H1 (cell line): ENCODE measurements around the gene BYSL. TPM values are rescaled to one million over a fixed set of nuclear protein-coding genes. Genes with fewer than 3 reads are reported as not detected.

Experiments
- CTCF ChIA-PET: fragments of 300-600 bp; sonication (Branson Sonifier 250); formaldehyde crosslinking; loops from one replicate; lab custom pipeline; 2021; ENCODE audit not compliant: partially characterized antibody; lab: Charles Lee
- POLR2A ChIA-PET: fragments of 300-600 bp; sonication (Branson Sonifier 250); formaldehyde crosslinking; loops from one replicate; lab custom pipeline; 2021; ENCODE audit warnings: inconsistent platforms; ENCODE audit not compliant: partially characterized antibody; lab: Charles Lee
- DNase-seq, 2 experiments: peaks; one replicate each; pipeline versions ENCODE4 v3.0.0 to v3.0.0-alpha.2; 2010 to 2022; ENCODE audit warnings: low spot score in 2 of 2, low read depth in 1 of 2, mixed read lengths in 1 of 2
- FAIRE-seq: peaks from 2 replicates; lab custom pipeline; 2011; peaks lifted over from hg19 to GRCh38; lab: Jason Lieb, UNC
- H2AFZ ChIP-seq: 2 replicates; pipeline ENCODE4 v1.8.1; 2012; ENCODE audit warnings: low read length, inconsistent platforms
- H2AK5ac ChIP-seq: 2 replicates; pipeline ENCODE4 v1.6.1; 2013; ENCODE audit warnings: low read depth, low read length
- H2BK120ac ChIP-seq: replicated peaks from 2 replicates; pipeline ENCODE3; 2013; ENCODE audit warnings: low read depth, low read length, inconsistent platforms
- H2BK12ac ChIP-seq: 2 replicates; pipeline ENCODE4 v1.6.1; 2013; ENCODE audit warnings: low read depth, low read length
- H2BK15ac ChIP-seq: 2 replicates; pipeline ENCODE4 v1.6.1; 2013; ENCODE audit warnings: low read length
- H2BK20ac ChIP-seq: 2 replicates; pipeline ENCODE4 v1.6.1; 2013; ENCODE audit warnings: low read length
- H2BK5ac ChIP-seq: 2 replicates; pipeline ENCODE4 v1.6.1; 2013; ENCODE audit warnings: low read depth, low read length
- H3K14ac ChIP-seq: 2 replicates; pipeline ENCODE4 v1.6.1; 2013; ENCODE audit warnings: inconsistent platforms; ENCODE audit not compliant: insufficient read length
- H3K18ac ChIP-seq: 2 replicates; pipeline ENCODE4 v1.6.1; 2013; ENCODE audit warnings: low read length; ENCODE audit errors: extremely low read depth
- H3K23ac ChIP-seq: 2 replicates; pipeline ENCODE4 v1.6.1; 2013; ENCODE audit warnings: inconsistent platforms; ENCODE audit not compliant: insufficient read length
- H3K23me2 ChIP-seq: 2 replicates; pipeline ENCODE4 v1.6.1; 2013; ENCODE audit warnings: low read depth, low read length
- H3K27ac ChIP-seq: 2 replicates; pipeline ENCODE4 v1.6.1; 2011; ENCODE audit warnings: low read depth, low read length, inconsistent platforms
- H3K27me3 ChIP-seq, 4 experiments: replicated peaks in 1 of 4; 1 replicate in 1 of 4; 2 replicates in 3 of 4; pipeline versions ENCODE4 v1.6.1 to v1.8.1; 2011 to 2013; ENCODE audit warnings: low read length in 3 of 4, mild to moderate bottlenecking in 3 of 4, inconsistent platforms in 2 of 4, mixed read lengths in 2 of 4, moderate library complexity in 1 of 4; ENCODE audit not compliant: control insufficient read depth in 3 of 4, insufficient read depth in 3 of 4; ENCODE audit errors: extremely low read depth in 1 of 4
- H3K36me3 ChIP-seq, 4 experiments: 2 replicates each; pipeline versions ENCODE4 v1.6.1 to v1.8.1; 2011 to 2013; ENCODE audit warnings: mild to moderate bottlenecking in 4 of 4, low read length in 3 of 4, moderate library complexity in 2 of 4, control low read depth in 1 of 4, inconsistent platforms in 1 of 4; ENCODE audit not compliant: insufficient read depth in 4 of 4, control insufficient read depth in 2 of 4
- H3K4ac ChIP-seq: replicated peaks from 2 replicates; pipeline ENCODE3; 2013; ENCODE audit warnings: low read length, low read depth, mixed read lengths, inconsistent platforms; ENCODE audit not compliant: insufficient read length
- H3K4me1 ChIP-seq, 4 experiments: replicated peaks in 1 of 4; 1 replicate in 1 of 4; 2 replicates in 3 of 4; pipeline versions ENCODE4 v1.6.1 to v1.8.1; 2011 to 2013; ENCODE audit warnings: low read length in 3 of 4, inconsistent platforms in 2 of 4, mixed read lengths in 1 of 4; ENCODE audit not compliant: insufficient read depth in 4 of 4, control insufficient read depth in 3 of 4
- H3K4me2 ChIP-seq, 2 experiments: 2 replicates each; pipeline versions ENCODE4 v1.6.1 to v1.8.1; 2011 to 2013; ENCODE audit warnings: low read depth in 2 of 2, low read length in 2 of 2, control low read depth in 1 of 2, inconsistent platforms in 1 of 2, mild to moderate bottlenecking in 1 of 2; ENCODE audit not compliant: insufficient read depth in 1 of 2
- H3K4me3 ChIP-seq, 4 experiments: fragments of 200-600, 300-600 bp in 1 of 4; sonication (generic), shearing (Covaris generic), sonication (Bioruptor Twin) in 1 of 4; 2 replicates each; pipeline versions ENCODE4 v1.5.1 to v1.8.1; 2011 to 2016; ENCODE audit warnings: low read length in 4 of 4, low read depth in 3 of 4, control low read depth in 2 of 4, inconsistent platforms in 2 of 4, mild to moderate bottlenecking in 2 of 4, mixed read lengths in 1 of 4, moderate library complexity in 1 of 4; ENCODE audit not compliant: insufficient read depth in 2 of 4; ENCODE audit errors: extremely low read depth in 1 of 4
- H3K56ac ChIP-seq: replicated peaks from 2 replicates; pipeline ENCODE3; 2013; ENCODE audit warnings: low read depth, mild to moderate bottlenecking, mixed read lengths, low read length, inconsistent platforms; ENCODE audit not compliant: insufficient read length
- H3K79me1 ChIP-seq: 2 replicates; pipeline ENCODE4 v1.6.1; 2013; ENCODE audit warnings: low read depth, low read length, control low read depth
- H3K79me2 ChIP-seq, 2 experiments: 2 replicates each; pipeline versions ENCODE4 v1.6.1 to v1.8.1; 2012 to 2013; ENCODE audit warnings: low read length in 2 of 2, mild to moderate bottlenecking in 2 of 2, inconsistent platforms in 1 of 2; ENCODE audit not compliant: insufficient read depth in 2 of 2, control insufficient read depth in 1 of 2
- H3K9ac ChIP-seq, 4 experiments: replicated peaks in 1 of 4; 1 replicate in 1 of 4; 2 replicates in 3 of 4; pipeline versions ENCODE4 v1.6.1 to v1.8.1; 2011 to 2013; ENCODE audit warnings: low read depth in 3 of 4, low read length in 3 of 4, control low read depth in 2 of 4, mild to moderate bottlenecking in 2 of 4, moderate library complexity in 2 of 4, inconsistent platforms in 1 of 4; ENCODE audit errors: extremely low read depth in 1 of 4
- H3K9me3 ChIP-seq, 2 experiments: 2 replicates each; pipeline versions ENCODE4 v1.6.1 to v1.8.1; 2012 to 2013; ENCODE audit warnings: mild to moderate bottlenecking in 2 of 2, moderate library complexity in 2 of 2, control low read depth in 1 of 2, inconsistent platforms in 1 of 2, low read depth in 1 of 2, low read length in 1 of 2, mixed read lengths in 1 of 2; ENCODE audit not compliant: insufficient read depth in 2 of 2
- H4K20me1 ChIP-seq, 2 experiments: replicated peaks in 1 of 2; 2 replicates each; pipeline versions ENCODE3 to v1.8.1; 2011 to 2013; ENCODE audit warnings: inconsistent platforms in 2 of 2, low read length in 2 of 2, mild to moderate bottlenecking in 1 of 2; ENCODE audit not compliant: insufficient read depth in 2 of 2, control insufficient read depth in 1 of 2
- H4K5ac ChIP-seq: 2 replicates; pipeline ENCODE4 v1.6.1; 2013; ENCODE audit warnings: low read length, low read depth, mixed read lengths, inconsistent platforms; ENCODE audit not compliant: insufficient read length
- H4K8ac ChIP-seq: 2 replicates; pipeline ENCODE4 v1.8.0; 2013; ENCODE audit warnings: mild to moderate bottlenecking, moderate library complexity, low read length, inconsistent platforms; ENCODE audit not compliant: insufficient read depth; ENCODE audit errors: extremely low read depth
- H4K91ac ChIP-seq: replicated peaks from 2 replicates; pipeline ENCODE3; 2013; ENCODE audit warnings: low read length, mixed read lengths, inconsistent platforms; ENCODE audit not compliant: insufficient read length
- CTCF ChIP-seq, 3 experiments: IDR thresholded peaks; 1 replicate in 2 of 3; 2 replicates in 1 of 3; pipeline versions ENCODE4 v1.5.1 to v1.6.1; 2011; ENCODE audit warnings: low read length in 3 of 3, mild to moderate bottlenecking in 3 of 3, inconsistent platforms in 2 of 3, low read depth in 1 of 3, moderate library complexity in 1 of 3; ENCODE audit not compliant: insufficient read depth in 1 of 3; ENCODE audit errors: control extremely low read depth in 1 of 3
- FOSL1 ChIP-seq: IDR thresholded peaks from 2 replicates; pipeline ENCODE4 v1.6.1; 2011; ENCODE audit warnings: mild to moderate bottlenecking, low read depth, low read length, moderate library complexity; ENCODE audit not compliant: insufficient read depth
- RAD21 ChIP-seq, 2 experiments: IDR thresholded peaks in 1 of 2; conservative IDR thresholded peaks in 1 of 2; 2 replicates each; pipeline ENCODE4 v1.6.1; 2011; ENCODE audit warnings: low read depth in 2 of 2, low read length in 2 of 2, improper control_type of control experiment in 1 of 2, inconsistent platforms in 1 of 2, mild to moderate bottlenecking in 1 of 2, moderate library complexity in 1 of 2
- WGBS, 2 experiments: shearing (Covaris generic) in 1 of 2; methylation state at CpG; one replicate each; pipeline versions ENCODE4 v1.1.6 to v1.1.7; 2013 to 2015; ENCODE audit warnings: low lambda C conversion rate in 2 of 2, mixed read lengths in 2 of 2, inconsistent platforms in 1 of 2, low coverage in 1 of 2, missing lambda C conversion rate in 1 of 2; ENCODE audit not compliant: insufficient replicate concordance in 2 of 2, insufficient coverage in 1 of 2, insufficient read length in 1 of 2; ENCODE audit errors: extremely low coverage in 1 of 2, missing lambda C conversion rate in 1 of 2; 5-methylcytosine and 5-hydroxymethylcytosine counted together
- polyA plus RNA-seq, 7 experiments: library from polyadenylated mRNA; depleted of rRNA in 3 of 7; stranded (reverse) in 5 of 7; unstranded in 2 of 7; fragments of >200 nt in 5 of 7; fragments of 200-250 nt in 2 of 7; gene quantifications; 1 replicate in 5 of 7; 2 replicates in 1 of 7; 4 replicates in 1 of 7; pipeline versions ENCODE4 v1.2.1 to v1.2.3, GENCODE V29; 2011 to 2013; ENCODE audit warnings: missing spikeins in 2 of 7, mixed read lengths in 2 of 7
- total RNA-seq: library from RNA; stranded (reverse); fragmentation: NEBNext Ultra II Directional; extraction: Animal tissue kit (Norgen Biotek cat#: 25700); gene quantifications from 2 replicates; pipeline ENCODE4 v1.2.1, GENCODE V29; 2021

Gene BYSL
- total and polyA plus RNA-seq, 2 of the 8 experiments (the other 6 are each of a cell fraction or from before 2014, with no cell fraction given): 37.3 to 49.2 TPM

DNA sequence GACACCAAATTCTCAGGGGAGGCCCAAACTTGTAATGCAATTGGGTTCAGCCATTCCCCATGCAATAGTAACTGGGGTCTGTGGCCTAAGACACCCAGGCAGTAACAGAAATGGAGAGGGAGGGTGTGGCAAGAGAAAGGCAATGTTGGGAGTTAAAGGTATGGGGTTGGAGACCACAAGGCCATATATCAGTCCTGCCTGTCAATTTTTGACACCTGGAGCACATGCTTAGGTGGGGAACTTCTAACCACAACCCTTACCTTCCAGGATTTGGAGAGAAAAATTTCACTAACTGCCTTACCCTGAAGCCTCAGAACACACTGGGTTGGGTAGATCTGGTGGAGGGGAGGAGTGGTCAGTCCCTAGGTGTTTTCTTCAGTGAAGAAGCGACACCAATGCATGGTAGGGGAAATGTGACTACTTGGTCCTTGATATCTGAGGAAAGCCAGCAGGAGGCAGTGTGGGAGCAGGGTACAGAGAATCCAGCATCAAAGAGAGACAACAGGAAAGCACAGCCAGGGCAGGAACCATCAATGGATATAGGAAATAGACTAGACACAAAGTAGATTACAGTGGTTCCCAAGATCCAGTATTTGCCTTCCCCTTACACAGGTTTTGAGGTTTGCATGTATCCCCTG lies 19.3 kb upstream of the BYSL start:
- H3K9ac ChIP-seq: no peak overlapping the region
- H3K27me3 ChIP-seq: no peaks in the 10 kb centered on the region
- H4K20me1 ChIP-seq: peaks cover 0 to 2% of the 10 kb centered on the region in 2 experiments
- no peak overlapping the region for H2BK15ac ChIP-seq
- H2BK5ac ChIP-seq: no peak overlapping the region
- no peak overlapping the region for H3K23ac ChIP-seq
- H3K18ac ChIP-seq: no peak overlapping the region
- H3K79me1 ChIP-seq: no peaks in the 10 kb centered on the region
- H2BK12ac ChIP-seq: no peak overlapping the region
- ChIA-PET POLR2A (interaction anchor here (0.8 kb wide), 1 partner anchor 46 kb away, joined by 3 read pairs; no protein-coding TSS in a partner anchor), CTCF (interaction anchor here (1.0 to 1.5 kb wide), 4 partner anchors 15 to 143 kb away, joined by 4 to 5 read pairs (median 4); partner anchors contain the start of gene TOMM6)
- H2AFZ ChIP-seq: no peak overlapping the region
- peak in 1 of 2 experiments; percentile 53 for DNase-seq
- H3K36me3 ChIP-seq: peaks cover 4 to 14% (median 10%) of the 10 kb centered on the region in 4 experiments
- H4K8ac ChIP-seq: no peak overlapping the region
- H3K14ac ChIP-seq: no peak overlapping the region
- WGBS, 2 experiments: 89% methylated on average over 1 of the region's 1 CpG; no CpG with 5 or more reads in 1 of the 2 experiments
- H2AK5ac ChIP-seq: no peak overlapping the region
- H2BK120ac ChIP-seq: no peak overlapping the region
- no peak overlapping the region for H3K4ac ChIP-seq
- no peaks in the 10 kb centered on the region for H3K79me2 ChIP-seq
- no peak overlapping the region for H2BK20ac ChIP-seq
- H4K91ac ChIP-seq: no peak overlapping the region
- no peaks in the 10 kb centered on the region for H3K23me2 ChIP-seq
- no peak overlapping the region for H3K4me3 ChIP-seq
- H3K9me3 ChIP-seq: no peaks in the 10 kb centered on the region
- H3K56ac ChIP-seq: no peak overlapping the region
- no peak overlapping the region for H3K27ac ChIP-seq
- no peak overlapping the region for H4K5ac ChIP-seq
- TF ChIP-seq RAD21 (IDR thresholded peaks at IDR 0.05 in 1 of 2, conservative IDR thresholded peaks at IDR 0.05 in 1 of 2; ENCODE audit: low read depth in 2 of 2, low read length in 2 of 2) (peak; percentile 49 to 65), CTCF (IDR thresholded peaks at IDR 0.05; ENCODE audit: control extremely low read depth in 1 of 3, insufficient read depth in 1 of 3, low read depth in 1 of 3, low read length in 3 of 3) (peak; percentile 25 to 56 (median 44)), FOSL1 (no peak)
- TF ChIP-seq, all 59 proteins: peak for 2
- no peaks in the 10 kb centered on the region for H3K4me1 ChIP-seq
- H3K4me2 ChIP-seq: no peak overlapping the region
- FAIRE-seq: no peak
